Neural progenitor cell (in vitro differentiated cells): Measurements from ENCODE around the gene LIPN.

Experiments used
- EZH2phosphoT487 ChIP-seq: fragments of 200-600 bp; sonication (generic); IDR thresholded peaks from 2 replicates; pipeline ENCODE4 v1.6.1; 2017; ENCODE audit warnings: antibody characterized with exemption
- TF ChIP-seq, protein P1 (sequence below): fragments of 200-600 bp; sonication (generic); IDR thresholded peaks from 2 replicates; pipeline ENCODE4 v1.5.1; 2017; ENCODE audit warnings: antibody characterized with exemption, mild to moderate bottlenecking

- TF ChIP-seq, protein P1, sequence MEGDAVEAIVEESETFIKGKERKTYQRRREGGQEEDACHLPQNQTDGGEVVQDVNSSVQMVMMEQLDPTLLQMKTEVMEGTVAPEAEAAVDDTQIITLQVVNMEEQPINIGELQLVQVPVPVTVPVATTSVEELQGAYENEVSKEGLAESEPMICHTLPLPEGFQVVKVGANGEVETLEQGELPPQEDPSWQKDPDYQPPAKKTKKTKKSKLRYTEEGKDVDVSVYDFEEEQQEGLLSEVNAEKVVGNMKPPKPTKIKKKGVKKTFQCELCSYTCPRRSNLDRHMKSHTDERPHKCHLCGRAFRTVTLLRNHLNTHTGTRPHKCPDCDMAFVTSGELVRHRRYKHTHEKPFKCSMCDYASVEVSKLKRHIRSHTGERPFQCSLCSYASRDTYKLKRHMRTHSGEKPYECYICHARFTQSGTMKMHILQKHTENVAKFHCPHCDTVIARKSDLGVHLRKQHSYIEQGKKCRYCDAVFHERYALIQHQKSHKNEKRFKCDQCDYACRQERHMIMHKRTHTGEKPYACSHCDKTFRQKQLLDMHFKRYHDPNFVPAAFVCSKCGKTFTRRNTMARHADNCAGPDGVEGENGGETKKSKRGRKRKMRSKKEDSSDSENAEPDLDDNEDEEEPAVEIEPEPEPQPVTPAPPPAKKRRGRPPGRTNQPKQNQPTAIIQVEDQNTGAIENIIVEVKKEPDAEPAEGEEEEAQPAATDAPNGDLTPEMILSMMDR = no peak
- no peak for TF ChIP-seq EZH2phosphoT487
These were observed 29.1 kb downstream of the LIPN start for GRCh38 chr10:88788924-88789323.
